Endothelial cell of umbilical vein (primary cell): ENCODE data around the gene TSPAN15. TPM values are rescaled to one million over a fixed set of nuclear protein-coding genes. Genes with fewer than 3 reads are reported as not detected.

Source experiments
- BruUV-seq: library from RNA; stranded (reverse); fragments of 400-500 nt; replicated peaks from 2 replicates; lab custom pipeline; 2021; lab: Mats Ljungman, UMichigan
- CTCF ChIA-PET: fragments of 300-600, 350-600 bp; sonication (Branson Sonifier 250); formaldehyde crosslinking; loops from one replicate; lab custom pipeline; 2021; ENCODE audit warnings: antibody characterized with exemption, inconsistent platforms; lab: Charles Lee
- POLR2A ChIA-PET: fragments of 300-600, 350-600 bp; sonication (Branson Sonifier 250); formaldehyde crosslinking; loops from one replicate; lab custom pipeline; 2021; ENCODE audit warnings: antibody characterized with exemption, inconsistent platforms; lab: Charles Lee
- DNase-seq: peaks from one replicate; pipeline ENCODE4 v3.0.0-alpha.2; 2011; ENCODE audit warnings: low read depth, low spot score
- FAIRE-seq: peaks from 2 replicates; lab custom pipeline; 2011; peaks lifted over from hg19 to GRCh38; lab: Jason Lieb, UNC
- H2AFZ ChIP-seq: 2 replicates; pipeline ENCODE4 v1.6.0; 2012; ENCODE audit warnings: low read depth, low read length, control low read depth, inconsistent platforms
- H3K27ac ChIP-seq: 2 replicates; pipeline ENCODE4 v1.5.1; 2011; ENCODE audit warnings: low read depth, mild to moderate bottlenecking, control low read depth, low read length, moderate library complexity; ENCODE audit not compliant: insufficient read depth
- H3K27me3 ChIP-seq, 2 experiments: 2 replicates each; pipeline versions ENCODE4 v1.6.0 to v1.6.1; 2011; ENCODE audit warnings: low read length in 2 of 2, mixed read lengths in 1 of 2; ENCODE audit not compliant: control insufficient read depth in 2 of 2, insufficient read depth in 2 of 2
- H3K36me3 ChIP-seq, 2 experiments: 2 replicates in 1 of 2; 3 replicates in 1 of 2; pipeline ENCODE4 v1.5.1; 2011; ENCODE audit warnings: low read length in 2 of 2, mild to moderate bottlenecking in 1 of 2, moderate library complexity in 1 of 2; ENCODE audit not compliant: control insufficient read depth in 2 of 2, insufficient read depth in 2 of 2; ENCODE audit errors: extremely low read depth in 1 of 2
- H3K4me1 ChIP-seq: 3 replicates; pipeline ENCODE4 v1.5.1; 2011; ENCODE audit warnings: mild to moderate bottlenecking, low read length; ENCODE audit not compliant: control insufficient read depth, insufficient read depth; ENCODE audit errors: extremely low read depth
- H3K4me2 ChIP-seq: 2 replicates; pipeline ENCODE4 v1.6.1; 2011; ENCODE audit warnings: low read length, control low read depth, mixed read lengths; ENCODE audit not compliant: insufficient read depth
- H3K4me3 ChIP-seq, 3 experiments: fragments of 200-600 bp in 1 of 3; sonication (generic), shearing (Covaris generic) in 1 of 3; replicated peaks in 1 of 3; 2 replicates each; pipeline ENCODE4 v1.5.1; 2011 to 2016; ENCODE audit warnings: control low read depth in 3 of 3, low read length in 3 of 3, mild to moderate bottlenecking in 2 of 3, inconsistent platforms in 1 of 3, low read depth in 1 of 3, moderate library complexity in 1 of 3; ENCODE audit not compliant: insufficient read depth in 1 of 3
- H3K79me2 ChIP-seq: 2 replicates; pipeline ENCODE4 v1.6.0; 2012; ENCODE audit warnings: low read length, inconsistent platforms; ENCODE audit not compliant: control insufficient read depth, insufficient read depth
- H3K9ac ChIP-seq: replicated peaks from 2 replicates; pipeline ENCODE3; 2011; ENCODE audit warnings: low read length, control low read depth; ENCODE audit not compliant: insufficient read depth; ENCODE audit errors: extremely low read depth
- H3K9me1 ChIP-seq: replicated peaks from 3 replicates; pipeline ENCODE4 v1.6.0; 2011; ENCODE audit warnings: mild to moderate bottlenecking, low read length; ENCODE audit not compliant: control insufficient read depth, insufficient read depth; ENCODE audit errors: extremely low read depth
- H3K9me3 ChIP-seq: replicated peaks from 2 replicates; pipeline ENCODE4 v1.5.1; 2012; ENCODE audit warnings: low read length, inconsistent platforms; ENCODE audit not compliant: control insufficient read depth, insufficient read depth
- H4K20me1 ChIP-seq: replicated peaks from 2 replicates; pipeline ENCODE3; 2011; ENCODE audit warnings: mild to moderate bottlenecking, low read length; ENCODE audit not compliant: control insufficient read depth, insufficient read depth; ENCODE audit errors: extremely low read depth
- CTCF ChIP-seq, 2 donors: IDR thresholded peaks; 1 replicate in 1 of 2; 2 replicates in 1 of 2; pipeline ENCODE4 v1.5.1; 2011; ENCODE audit warnings: low read length in 2 of 2, mild to moderate bottlenecking in 2 of 2, moderate library complexity in 2 of 2, control low read depth in 1 of 2, inconsistent platforms in 1 of 2, low read depth in 1 of 2; ENCODE audit not compliant: insufficient read depth in 1 of 2; ENCODE audit errors: extremely low read depth in 1 of 2
- GATA2 ChIP-seq: IDR thresholded peaks from 2 replicates; pipeline ENCODE4 v1.7.0; 2011; ENCODE audit warnings: low read depth, mild to moderate bottlenecking, moderate library complexity, mixed read lengths, low read length; ENCODE audit not compliant: insufficient read length, insufficient read depth
- JUN ChIP-seq: IDR thresholded peaks from 2 replicates; pipeline ENCODE4 v1.6.1; 2011; ENCODE audit warnings: borderline replicate concordance, low read depth; ENCODE audit not compliant: insufficient read length, insufficient read depth
- MYC ChIP-seq: IDR thresholded peaks from one replicate; pipeline ENCODE4 v1.6.1; 2011; ENCODE audit warnings: mild to moderate bottlenecking, low read depth, low read length
- POLR2A ChIP-seq: IDR thresholded peaks from 2 replicates; pipeline ENCODE4 v1.6.1; 2012; ENCODE audit warnings: low read depth, mild to moderate bottlenecking, control low read depth, low read length
- dilution Hi-C: fragments of 300-500 bp; cut with MboI; formaldehyde crosslinking; loops from one replicate; pipeline ENCODE4 v1.15.0; 2019; ENCODE audit warnings: low sequenced_read_pairs; ENCODE audit not compliant: extremely low pct_ligation_motif_present
- intact Hi-C: fragments of 100-400 bp; cut with micrococcal nuclease; formaldehyde crosslinking; loops from one replicate; pipeline ENCODE4 v1.10.0; 2022
- polyA plus RNA-seq, 4 experiments: library from polyadenylated mRNA; depleted of rRNA in 3 of 4; stranded (reverse) in 3 of 4; unstranded in 1 of 4; fragments of >200 nt; gene quantifications; 2 replicates each; pipeline versions ENCODE4 v1.2.1 to v1.2.3, GENCODE V29; 2011 to 2012; ENCODE audit warnings: missing spikeins in 1 of 4
- total RNA-seq: library from RNA; stranded (reverse); gene quantifications from 2 replicates; pipeline ENCODE4 v1.2.3, GENCODE V29; 2021

TSPAN15 gene
- total and polyA plus RNA-seq, 2 donors (not counting 3 experiments of a cell fraction or from before 2014, with no cell fraction given): 78.4 to 189 TPM

- peaks cover 62% of the 10 kb centered on the region for H3K4me1 ChIP-seq
- CTCF ChIA-PET: interaction anchor here (1.0 to 7.5 kb wide), 8 partner anchors 13 to 63 kb away, joined by 3 to 60 read pairs (median 6); no protein-coding TSS in a partner anchor
- POLR2A ChIA-PET: interaction anchor here (0.6 kb wide), 2 partner anchors 10 to 19 kb away, joined by 3 to 7 read pairs; no protein-coding TSS in a partner anchor
- no peaks in the 10 kb centered on the region for H4K20me1 ChIP-seq
- H3K27me3 ChIP-seq: no peaks in the 10 kb centered on the region
- TF ChIP-seq CTCF (IDR thresholded peaks at IDR 0.05; ENCODE audit: extremely low read depth in 1 of 2, insufficient read depth in 1 of 2, low read depth in 1 of 2, low read length in 2 of 2) (no peak), MYC (no peak), POLR2A (no peak), JUN (no peak), GATA2 (no peak)
- H3K27ac ChIP-seq: no peak overlapping the region
- no TSS peak for BruUV-seq
- H3K79me2 ChIP-seq: peaks cover 2% of the 10 kb centered on the region
- peaks cover 0 to 1% of the 10 kb centered on the region in 2 experiments for H3K36me3 ChIP-seq
- dilution Hi-C loops (loop anchor here (5.0 kb wide), 1 partner anchor 45 kb away; no protein-coding TSS in a partner anchor), intact Hi-C loops (loop anchor here (1.0 to 2.0 kb wide), 3 partner anchors 13 to 47 kb away; no protein-coding TSS in a partner anchor)
- H3K9ac ChIP-seq: peak overlapping the region; percentile 68
- peak overlapping the region; percentile 84 for H3K4me2 ChIP-seq
- FAIRE-seq (peak; percentile 8), DNase-seq (no peak)
- H3K9me1 ChIP-seq: no peaks in the 10 kb centered on the region
- peak overlapping the region; percentile 61 to 92 (median 81) for H3K4me3 ChIP-seq
- no peaks in the 10 kb centered on the region for H3K9me3 ChIP-seq
- H2AFZ ChIP-seq: peak overlapping the region; percentile 91
Measured at GRCh38 chr10:69451784-69452251, 553 bp downstream of the TSPAN15 start.
